Activated CD4-positive, CD25-positive, alpha-beta regulatory T cell (primary cell): ENCODE measurements around the gene PRR19.

Source experiments
- DNase-seq, 4 experiments: peaks; one replicate each; lab custom pipeline; 2025; lab: John Stamatoyannopoulos, UW

Gene PRR19

GRCh38 chr19:42271861-42272534, 29.9 kb upstream of the PRR19 start:
- DNase-seq = no peak

- DNase-seq = no peak
These were observed 29.4 kb upstream of the PRR19 start for GRCh38 chr19:42272535-42272897.

- no peak for DNase-seq
These were observed 28.9 kb upstream of the PRR19 start for GRCh38 chr19:42272989-42273406.

GRCh38 chr19:42273407-42274064, 28.4 kb upstream of the PRR19 start:
- DNase-seq = no peak

- no peak for DNase-seq
These were observed 27.8 kb upstream of the PRR19 start for GRCh38 chr19:42274065-42274682.

- DNase-seq = no peak
These were observed 26.8 kb upstream of the PRR19 start for GRCh38 chr19:42275103-42275502.

GRCh38 chr19:42275517-42275916, 26.4 kb upstream of the PRR19 start:
- DNase-seq = no peak

GRCh38 chr19:42276284-42276683, 25.6 kb upstream of the PRR19 start:
- no peak for DNase-seq

- DNase-seq = no peak
These were observed 25.1 kb upstream of the PRR19 start for GRCh38 chr19:42276821-42277220.

- DNase-seq = no peak
These were observed 24.0 kb upstream of the PRR19 start for GRCh38 chr19:42277821-42278451.

- no peak for DNase-seq
These were observed 23.3 kb upstream of the PRR19 start for GRCh38 chr19:42278452-42279154.

GRCh38 chr19:42279155-42279901, 22.6 kb upstream of the PRR19 start:
- DNase-seq = no peak

GRCh38 chr19:42279902-42280814, 21.8 kb upstream of the PRR19 start:
- peak; percentile 63 to 73 (median 67) for DNase-seq

GRCh38 chr19:42280815-42281145, 21.2 kb upstream of the PRR19 start:
- no peak for DNase-seq

- DNase-seq = no peak
These were observed 20.6 kb upstream of the PRR19 start for GRCh38 chr19:42281146-42281826.

- no peak for DNase-seq
These were observed 19.8 kb upstream of the PRR19 start for GRCh38 chr19:42281827-42282762.

- DNase-seq = no peak
These were observed 19.1 kb upstream of the PRR19 start for GRCh38 chr19:42282819-42283187.

- peak; percentile 92 to 98 (median 96) for DNase-seq
These were observed 18.5 kb upstream of the PRR19 start for GRCh38 chr19:42283188-42284065.
